ENCODE results near the gene SLC25A6.
A peak's percentile ranks its signal among the peaks of the same experiment; 100 is the strongest.
"Not testable (repeated sequence)": the region's sequence is repeated elsewhere in the genome, so short reads cannot be mapped to it uniquely, and the experiment has no call there.

SLC25A6 gene

DNA sequence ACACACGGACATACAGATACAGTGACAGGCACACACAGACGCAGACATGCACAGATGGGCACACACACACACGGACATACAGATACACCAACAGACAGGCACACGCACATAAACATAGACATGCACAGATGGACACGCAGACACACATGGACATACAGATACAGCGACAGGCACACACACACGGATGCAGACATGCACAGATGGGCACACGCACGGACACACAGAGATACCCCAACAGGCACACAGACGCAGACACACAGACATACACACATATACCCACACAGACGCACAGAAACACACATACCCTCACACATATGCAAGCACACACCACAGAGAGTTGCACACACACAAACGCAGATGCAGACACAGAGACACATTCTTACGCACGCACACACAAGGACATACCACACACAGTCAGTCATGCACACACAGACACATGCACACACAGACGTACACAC lies 24.4 kb upstream of the SLC25A6 start:
- DNase-seq (ENCODE audit: low read depth in 1 of 2, low spot score in 1 of 2): no peak

DNA sequence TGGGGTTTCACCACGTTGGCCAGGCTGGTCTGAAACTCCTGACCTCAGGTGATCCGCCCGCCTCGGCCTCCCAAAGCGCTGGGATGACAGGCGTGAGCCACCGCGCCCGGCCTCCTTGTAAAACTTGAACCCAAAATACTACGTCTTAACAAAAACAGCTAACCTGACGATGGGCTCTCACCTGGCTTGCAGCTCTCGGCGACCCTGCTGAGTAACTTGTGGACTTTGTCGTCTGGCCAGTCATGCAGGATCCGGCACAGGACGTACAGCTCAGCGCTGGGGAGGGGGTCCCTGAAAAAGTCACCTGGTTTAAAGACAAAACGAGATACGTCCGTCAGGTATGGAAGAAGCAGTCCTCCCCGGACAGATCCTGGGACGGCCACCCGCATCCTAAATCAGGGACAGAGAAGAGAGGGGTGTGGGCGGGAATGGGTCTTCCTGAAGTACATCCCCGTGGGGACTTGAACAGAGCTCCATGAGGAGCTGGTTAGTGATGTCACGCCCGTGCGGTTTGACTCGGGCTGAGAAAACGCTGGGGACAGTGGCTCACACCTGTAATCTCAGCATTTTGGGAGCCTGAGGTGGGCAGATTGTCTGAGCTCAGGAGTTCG lies 20.7 kb upstream of the SLC25A6 start:
- DNase-seq (ENCODE audit: low read depth in 1 of 2, low spot score in 1 of 2): no peak

DNA sequence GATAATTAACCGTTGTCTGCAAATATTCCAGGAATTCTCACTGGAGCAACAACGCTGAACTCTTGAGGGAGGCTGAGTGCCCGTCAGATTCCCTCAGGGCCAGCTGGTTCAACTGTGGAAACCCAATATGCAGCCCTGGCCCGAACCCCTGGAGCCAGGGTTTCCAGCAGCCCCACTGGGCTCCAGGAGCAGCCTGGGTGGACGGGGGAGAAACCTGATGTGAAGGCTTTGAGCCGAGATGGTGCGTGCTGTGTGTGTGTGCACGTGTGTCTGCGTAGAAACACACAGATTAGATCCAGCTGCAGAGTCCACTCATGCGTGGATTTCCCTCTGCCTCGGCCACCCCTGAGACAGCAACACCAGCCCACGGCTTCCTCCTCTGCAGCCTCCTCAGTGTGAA lies 19.4 kb upstream of the SLC25A6 start:
- DNase-seq (ENCODE audit: low read depth in 1 of 2, low spot score in 1 of 2): no peak

DNA sequence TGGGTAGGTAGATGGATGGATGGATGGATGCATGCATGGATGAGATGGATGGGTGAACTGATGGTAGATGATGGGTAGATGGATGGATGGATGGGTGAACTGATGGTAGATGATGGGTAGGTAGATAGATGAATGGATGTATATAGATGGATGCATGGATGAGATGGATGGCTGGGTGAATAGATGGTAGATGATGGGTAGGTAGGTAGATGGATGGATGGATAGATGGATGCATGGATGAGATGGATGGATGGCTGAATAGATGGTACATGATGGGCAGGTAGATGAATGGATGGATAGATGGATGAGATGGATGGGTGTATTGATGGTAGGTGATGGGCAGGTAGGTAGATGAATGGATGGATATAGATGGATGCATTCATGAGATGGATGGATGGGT lies 15.1 kb upstream of the SLC25A6 start:
- no peak for DNase-seq (ENCODE audit: low read depth in 1 of 2, low spot score in 1 of 2)

DNA sequence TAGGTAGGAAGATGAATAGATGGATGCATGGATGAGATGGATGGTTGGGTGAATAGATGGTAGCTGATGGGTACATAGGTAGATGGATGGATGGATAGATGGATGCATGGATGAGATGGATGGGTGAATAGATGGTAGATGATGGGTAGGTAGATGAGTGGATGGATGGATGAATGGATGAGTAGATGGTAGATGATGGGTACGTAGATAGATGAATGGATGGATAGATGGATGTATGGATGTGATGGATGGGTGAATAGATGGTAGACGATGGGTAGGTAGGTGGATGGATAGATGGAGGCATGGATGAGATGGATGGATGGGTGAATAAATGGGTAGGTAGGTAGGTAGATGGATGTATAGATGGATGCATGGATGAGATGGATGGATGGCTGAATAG lies 13.9 kb upstream of the SLC25A6 start:
- not testable (repeated sequence) for DNase-seq (ENCODE audit: low read depth in 1 of 2, low spot score in 1 of 2)

DNA sequence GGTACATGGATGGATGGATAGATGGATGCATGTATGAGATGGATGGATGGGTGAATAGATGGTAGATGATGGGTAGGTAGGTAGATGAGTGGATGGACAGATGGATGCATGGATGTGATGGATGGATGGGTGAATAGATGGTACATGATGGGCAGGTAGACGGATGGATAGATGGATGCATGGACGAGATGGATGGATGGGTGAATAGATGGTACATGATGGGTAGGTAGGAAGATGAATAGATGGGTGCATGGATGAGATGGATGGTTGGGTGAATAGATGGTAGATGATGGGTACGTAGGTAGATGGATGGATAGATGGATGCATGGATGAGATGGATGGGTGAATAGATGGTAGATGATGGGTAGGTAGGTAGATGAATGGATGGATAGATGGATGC lies 12.0 kb upstream of the SLC25A6 start:
- DNase-seq (ENCODE audit: low read depth in 1 of 2, low spot score in 1 of 2): not testable (repeated sequence)

DNA sequence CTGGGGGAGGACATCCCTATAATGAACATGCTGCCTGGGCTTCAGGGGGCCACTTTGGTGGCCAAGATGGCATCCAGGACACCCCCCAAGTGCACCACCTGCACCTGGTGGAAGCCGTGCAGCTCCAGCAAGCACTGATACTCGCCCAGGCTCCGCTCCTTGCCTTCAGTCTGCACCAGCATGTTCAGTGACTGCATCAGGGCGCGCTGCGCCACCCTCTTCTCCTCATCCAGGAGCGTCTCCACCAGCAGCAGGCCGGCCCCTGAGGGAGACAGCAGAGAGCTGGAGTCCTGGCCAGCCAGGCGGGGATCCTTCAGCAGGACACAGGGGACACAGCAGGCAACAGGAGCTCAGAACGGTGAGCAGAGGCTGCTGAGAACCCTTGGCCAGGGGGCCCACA lies 11.3 kb upstream of the SLC25A6 start:
- DNase-seq (ENCODE audit: low read depth in 1 of 2, low spot score in 1 of 2): no peak

DNA sequence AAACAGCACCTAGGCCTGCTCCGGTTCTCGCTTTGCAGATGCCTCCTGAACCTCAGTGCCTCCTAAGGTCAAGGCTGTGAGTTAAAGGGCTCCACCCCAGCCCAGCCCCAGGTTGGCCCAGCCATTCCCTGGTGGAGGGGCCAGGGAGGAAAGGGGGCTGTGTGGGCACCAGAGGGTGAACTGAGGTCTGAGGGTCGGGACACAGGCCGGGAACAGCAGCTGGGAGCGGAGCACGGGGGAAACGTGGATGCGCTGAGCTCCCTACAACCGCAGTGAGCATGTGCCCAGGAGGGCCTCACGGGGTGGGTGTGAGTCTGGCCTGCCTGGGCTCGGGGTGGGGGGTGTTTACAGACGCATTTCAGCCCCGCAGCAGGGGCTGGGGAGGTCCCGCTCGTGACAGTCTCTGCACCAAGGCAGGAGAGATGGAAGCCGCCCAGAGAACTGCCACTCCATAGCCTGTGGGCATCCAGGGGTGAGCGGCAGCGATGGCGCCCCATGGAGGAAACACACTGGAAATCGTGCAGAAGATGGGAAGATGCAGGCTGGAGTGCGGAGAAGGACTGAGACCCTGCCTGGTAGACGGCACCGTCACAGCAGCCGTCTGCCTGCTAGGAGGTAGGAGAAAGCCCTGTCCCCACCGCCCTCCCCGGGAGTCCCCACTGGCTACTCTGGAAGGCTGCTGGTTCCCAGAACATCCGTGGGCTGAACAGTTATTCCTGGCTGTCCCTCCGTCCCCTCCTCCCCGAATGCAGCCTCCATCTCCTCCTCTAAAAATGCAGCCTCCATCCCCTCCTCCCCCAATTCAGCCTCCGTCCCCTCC lies 9.9 kb upstream of the SLC25A6 start:
- no peak for DNase-seq (ENCODE audit: low read depth in 1 of 2, low spot score in 1 of 2)

DNA sequence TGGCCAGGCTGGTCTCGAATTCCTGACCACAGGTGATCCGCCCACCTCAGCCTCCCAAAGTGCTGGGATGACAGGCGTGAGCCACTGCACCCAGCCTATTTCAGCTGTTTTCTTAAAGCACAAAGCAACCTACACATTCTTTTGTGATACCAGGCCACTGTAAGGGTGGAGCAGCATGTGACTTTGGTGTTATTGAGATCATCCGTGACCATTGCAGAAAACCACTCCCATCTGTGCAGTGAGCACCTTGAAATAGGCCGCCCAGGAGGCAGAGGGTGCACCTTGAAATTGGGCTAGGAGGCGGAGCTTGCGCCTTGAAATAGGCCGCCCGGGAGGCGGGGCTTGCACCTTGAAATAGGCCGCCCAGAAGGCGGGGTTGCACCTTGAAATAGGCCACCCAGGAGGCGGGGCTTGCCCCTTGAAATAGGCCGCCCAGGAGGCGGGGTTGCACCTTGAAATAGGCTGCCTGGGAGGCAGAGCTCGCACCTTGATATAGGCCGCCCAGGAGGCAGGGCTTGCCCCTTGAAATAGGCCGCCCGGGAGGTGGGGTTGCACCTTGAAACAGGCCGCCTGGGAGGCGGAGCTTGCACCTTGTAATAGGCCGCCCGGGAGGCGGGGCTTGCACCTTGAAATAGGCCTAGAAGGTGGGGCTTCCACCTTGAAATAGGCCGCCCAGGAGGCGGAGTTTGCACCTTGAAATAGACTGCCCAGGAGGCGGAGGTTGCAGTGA lies 9.0 kb upstream of the SLC25A6 start:
- no peak for DNase-seq (ENCODE audit: low read depth in 1 of 2, low spot score in 1 of 2)

DNA sequence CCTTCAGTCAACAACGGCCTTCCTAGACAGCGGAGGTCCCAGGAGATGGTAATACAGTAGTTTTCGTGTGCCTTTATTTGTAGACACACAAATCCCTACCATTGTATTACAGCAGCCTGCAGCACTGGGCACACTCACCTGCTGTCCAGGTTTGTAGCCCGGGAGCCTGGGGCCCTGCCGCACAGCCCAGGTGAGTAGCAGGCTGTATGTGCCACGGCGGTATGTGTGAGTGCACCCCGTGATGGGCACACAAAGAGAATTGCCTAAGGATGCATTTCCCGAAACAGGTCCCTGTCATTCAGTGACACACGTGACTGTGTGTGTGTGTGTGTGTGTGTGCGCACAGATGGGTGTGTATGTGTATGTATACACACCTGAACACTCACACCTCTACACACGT lies 8.1 kb upstream of the SLC25A6 start:
- DNase-seq (ENCODE audit: low read depth in 1 of 2, low spot score in 1 of 2): no peak

DNA sequence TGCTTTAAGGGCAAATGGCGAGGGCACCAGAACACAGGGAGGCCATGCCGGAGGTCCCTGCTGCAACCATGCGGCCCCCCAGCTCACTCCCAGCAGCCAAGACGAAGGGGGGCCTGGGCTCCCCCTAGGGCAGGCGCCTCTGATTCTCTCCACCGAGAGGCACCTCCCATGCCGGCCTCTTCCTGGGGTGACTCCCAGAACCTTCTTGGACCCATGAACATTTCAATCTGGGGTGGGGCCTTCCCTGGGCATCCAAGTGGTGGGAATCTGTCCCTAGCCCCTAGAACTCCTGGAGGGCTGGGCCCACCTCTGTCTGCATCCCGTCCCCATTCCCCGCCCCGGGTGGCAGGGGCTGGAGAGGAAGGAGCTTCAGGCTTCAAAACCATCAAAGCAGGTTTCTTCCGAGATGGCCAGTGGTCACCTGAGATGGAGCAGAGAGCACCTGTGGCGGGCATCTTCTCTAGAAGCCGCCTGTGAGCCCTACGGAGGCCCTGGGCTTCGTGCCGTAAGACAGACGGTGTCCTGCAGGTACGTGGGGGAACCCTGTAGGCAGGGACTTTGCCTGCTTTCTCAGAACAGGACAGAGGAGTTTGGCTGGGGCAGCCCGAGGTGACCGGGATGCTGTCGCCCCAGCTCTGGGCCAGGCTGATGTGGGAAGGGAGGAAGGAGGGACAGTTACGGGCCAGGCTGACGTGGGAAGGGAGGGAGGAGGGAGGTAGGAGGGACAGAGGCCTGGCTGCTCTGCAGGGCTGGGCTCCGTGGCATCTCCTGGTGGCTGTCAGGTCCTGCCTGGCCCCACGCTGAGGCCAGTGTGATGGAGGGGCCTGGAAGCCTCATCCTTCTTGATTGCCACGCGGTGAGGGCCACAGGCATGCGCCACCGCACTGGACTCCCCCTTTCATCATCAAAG lies 6.8 kb upstream of the SLC25A6 start:
- no peak for DNase-seq (ENCODE audit: low read depth in 1 of 2, low spot score in 1 of 2)

DNA sequence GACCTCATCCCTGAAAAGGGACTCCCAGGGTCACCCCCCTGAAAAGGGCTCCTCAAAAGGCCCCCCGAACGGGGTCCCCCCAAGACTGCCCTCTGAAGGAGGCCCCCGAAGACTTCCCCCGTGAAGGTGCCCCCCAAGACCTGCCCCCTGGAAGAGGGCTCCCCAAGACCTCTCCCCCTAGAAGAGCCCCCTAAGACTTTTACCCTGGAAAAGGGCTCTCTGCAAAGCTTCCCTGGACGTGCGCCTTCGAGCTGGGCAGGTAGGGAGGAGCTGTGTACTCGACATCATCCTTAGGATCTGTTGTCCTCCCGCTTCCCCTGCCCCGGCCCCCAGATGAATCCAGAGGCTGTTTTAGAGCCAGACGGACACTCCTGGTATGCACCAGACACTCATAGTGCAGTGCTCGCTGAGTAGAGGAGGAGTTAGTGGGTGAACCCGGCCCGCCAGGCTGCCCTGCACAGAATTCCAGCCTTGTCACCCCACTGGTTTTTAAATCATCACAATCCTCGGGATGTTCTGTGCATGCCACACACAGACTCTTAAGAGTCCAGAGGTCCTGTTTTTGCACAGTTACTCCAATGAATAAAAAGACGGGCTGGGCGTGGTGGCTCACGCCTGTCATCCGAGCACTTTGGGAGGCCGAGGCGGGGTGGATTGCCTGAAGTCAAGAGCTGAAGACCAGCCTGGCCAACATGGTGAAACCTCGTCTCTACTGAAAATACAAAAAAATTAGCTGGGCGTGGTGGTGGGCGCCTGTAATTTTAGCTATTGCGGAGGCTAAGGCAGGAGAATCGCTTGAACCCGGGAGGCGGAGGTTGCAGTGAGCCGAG lies 5.7 kb upstream of the SLC25A6 start:
- DNase-seq (ENCODE audit: low read depth in 1 of 2, low spot score in 1 of 2): no peak

DNA sequence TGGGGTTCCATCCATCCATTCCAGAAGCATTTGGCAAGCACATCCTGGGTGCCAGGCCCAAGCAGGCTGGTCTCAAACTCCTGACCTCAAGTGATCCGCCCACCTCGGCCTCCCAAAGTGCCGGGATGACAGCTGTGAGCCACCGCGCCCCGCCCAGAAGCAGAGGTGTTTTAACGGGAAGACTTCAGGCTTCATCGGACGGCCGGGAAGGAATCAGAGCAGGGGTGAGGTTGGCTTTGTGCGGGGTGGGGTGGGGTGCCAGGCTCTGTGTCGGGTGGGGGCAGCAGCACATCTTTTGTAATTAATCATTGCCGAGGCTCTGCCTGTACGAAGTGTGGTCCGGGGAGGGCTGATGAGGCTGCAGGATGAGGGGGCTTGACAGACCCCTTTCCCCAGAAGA lies 5.1 kb upstream of the SLC25A6 start:
- no peak for DNase-seq (ENCODE audit: low read depth in 1 of 2, low spot score in 1 of 2)

DNA sequence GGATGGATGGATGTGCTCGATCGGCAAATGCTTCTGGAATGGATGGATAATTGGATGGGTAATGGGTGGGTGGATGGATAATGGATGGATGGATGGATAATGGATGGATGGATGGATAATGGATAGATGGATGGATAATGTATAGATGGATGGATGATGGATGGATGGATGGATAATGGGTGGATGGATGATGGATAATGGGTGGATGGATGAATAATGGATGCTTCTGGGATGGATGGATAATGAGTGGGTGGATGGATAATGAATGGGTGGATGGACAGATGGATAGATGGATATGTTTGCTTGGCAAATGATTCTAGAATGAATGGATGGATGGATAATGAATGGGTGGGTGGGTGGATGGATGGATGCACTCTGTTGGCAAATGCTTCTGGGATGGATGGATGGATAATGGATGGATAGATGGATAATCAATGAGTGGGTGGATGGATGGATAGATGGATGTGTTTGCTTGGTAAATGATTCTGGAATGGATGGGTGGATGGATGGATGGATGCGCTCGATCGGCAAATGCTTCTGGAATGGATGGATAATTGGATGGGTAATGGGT lies 3.8 kb upstream of the SLC25A6 start:
- DNase-seq (ENCODE audit: low read depth in 1 of 2, low spot score in 1 of 2): no peak

DNA sequence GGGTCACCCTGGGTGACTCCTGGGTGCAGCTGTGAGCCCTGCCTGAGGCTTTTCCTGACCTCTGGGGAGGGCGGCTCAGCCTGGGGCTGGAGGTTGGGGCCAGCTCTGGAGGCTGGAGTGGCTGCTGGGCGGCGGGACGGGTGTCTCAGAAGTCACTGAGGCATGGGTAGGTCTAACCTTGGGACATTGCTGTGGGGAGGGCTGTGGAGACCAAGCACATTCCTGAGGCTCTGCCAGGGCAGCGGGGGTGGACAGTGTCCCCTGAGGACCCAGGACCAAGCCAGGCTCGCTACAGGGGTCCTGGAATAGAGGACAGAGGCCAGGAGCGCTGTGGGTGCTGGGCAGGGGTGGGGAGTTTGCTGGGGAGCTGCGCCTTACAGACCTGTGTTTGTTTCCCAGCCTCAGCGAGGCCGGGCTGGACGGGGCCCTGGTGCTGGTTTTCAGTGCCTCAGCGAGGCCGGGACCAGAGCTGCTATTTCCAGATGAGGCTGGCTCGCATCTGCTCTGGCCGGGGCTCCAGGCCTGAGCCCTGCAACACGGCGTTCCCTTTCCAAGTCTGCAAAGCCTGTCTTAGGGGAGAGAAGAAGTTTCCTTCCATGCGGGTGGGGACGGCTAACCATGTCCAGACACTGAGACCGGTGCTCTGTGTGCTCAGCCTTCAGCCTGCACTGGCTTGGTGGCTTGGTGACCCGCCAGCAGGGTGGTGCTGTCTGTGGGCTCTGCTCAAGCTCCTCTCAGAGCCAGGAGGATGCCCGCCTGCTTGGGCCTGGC lies 3.0 kb upstream of the SLC25A6 start:
- DNase-seq (ENCODE audit: low read depth in 1 of 2, low spot score in 1 of 2): no peak

DNA sequence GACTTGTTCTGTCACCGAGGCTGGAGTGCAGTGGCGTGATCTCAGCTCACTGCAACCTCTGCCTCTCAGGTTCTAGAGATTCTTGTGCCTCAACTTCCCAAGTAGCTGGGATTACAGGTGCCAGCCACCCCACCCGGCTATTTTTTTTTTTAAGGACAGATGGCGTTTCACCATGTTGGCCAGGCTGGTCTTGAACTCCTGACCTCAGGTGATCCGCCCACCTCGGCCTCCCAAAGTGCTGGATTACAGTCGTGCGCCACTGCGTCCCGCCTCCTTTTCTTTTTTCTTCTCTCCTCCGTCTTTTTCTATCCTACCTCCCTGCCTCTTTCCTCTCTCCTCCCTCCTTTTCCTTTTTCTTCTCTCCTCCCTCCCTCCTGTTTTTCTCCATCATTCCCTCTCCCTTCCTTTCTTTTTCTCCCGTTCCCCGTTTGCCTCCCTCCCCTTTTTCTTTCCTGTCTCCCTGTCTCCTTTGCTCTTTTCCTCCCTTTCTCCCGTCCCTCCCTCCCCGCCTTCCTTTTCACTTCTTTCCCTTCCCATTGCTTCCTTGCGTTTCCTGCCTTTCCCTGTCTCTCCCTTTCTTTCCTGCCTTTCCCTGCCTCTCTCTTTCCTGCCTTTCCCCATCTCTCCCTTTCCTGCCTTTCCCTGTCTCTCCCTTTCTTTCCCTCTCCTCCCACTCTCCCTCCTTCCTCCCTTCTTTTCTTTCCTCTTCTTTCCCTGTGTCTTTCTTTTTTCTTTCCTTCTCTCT lies 2.1 kb upstream of the SLC25A6 start:
- no peak for DNase-seq (ENCODE audit: low read depth in 1 of 2, low spot score in 1 of 2)

DNA sequence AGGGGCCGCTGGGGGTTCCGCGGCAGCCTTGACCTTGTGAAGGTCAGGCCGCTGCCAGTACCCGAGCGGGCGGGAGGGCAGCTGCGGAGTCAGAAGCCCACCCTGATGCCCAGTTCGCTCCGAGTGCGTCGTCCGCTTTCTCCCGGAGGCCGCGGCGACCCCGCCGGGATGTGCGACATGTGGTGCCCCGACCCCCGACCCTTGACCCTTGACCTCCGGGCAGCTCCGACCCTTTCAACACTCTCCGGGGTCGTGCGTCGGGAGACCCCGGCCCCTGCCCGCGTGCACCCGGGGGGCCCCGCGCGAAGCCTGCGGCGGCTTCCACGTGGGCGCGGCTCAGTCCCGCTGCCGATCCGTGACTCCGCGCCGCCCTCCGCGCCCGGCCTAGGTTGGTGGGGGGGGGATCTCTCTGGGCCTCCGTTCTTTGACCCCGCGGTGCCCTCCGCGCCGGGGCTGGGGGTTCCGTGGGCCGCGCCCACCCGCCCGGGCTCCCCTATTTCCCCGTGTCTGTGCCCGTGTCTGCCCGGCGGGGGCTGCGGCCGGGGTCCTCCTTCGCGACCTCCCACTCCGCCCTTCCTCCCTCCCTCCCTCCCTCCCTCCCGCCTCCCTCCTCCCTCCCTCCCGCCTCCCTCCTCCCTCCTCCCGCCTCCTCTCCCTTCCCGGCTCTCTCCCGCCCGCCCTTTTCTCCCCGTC lies 609 bp upstream of the SLC25A6 start:
- DNase-seq (ENCODE audit: low read depth in 1 of 2, low spot score in 1 of 2): no peak

DNA sequence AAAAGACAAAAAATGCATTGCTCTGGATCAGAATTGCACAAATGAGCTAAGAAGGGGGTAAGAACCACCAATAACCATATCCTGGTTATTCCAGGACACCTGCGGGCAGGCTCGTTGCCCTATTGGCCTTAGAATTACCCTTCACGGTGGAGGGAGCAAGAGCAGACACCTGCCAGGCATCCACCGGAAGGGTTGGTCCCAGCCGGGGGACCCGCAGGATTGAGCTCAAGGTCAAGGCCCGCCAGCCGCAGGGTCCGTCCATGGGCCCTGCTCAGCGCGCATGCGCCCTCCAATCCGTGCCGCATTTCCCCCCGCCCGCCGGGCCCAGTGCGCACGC lies 575 bp downstream of the SLC25A6 start:
- DNase-seq (ENCODE audit: low read depth in 1 of 2, low spot score in 1 of 2): peak in 1 of 2 donors; percentile 92

Data from stimulated activated CD4-positive, alpha-beta T cell treated with anti-CD3 and anti-CD28 coated beads, Interleukin-15, amount 100 ng/mL, for 1 hour (primary cell).